Putamen (tissue), 1 donor: Measurements from ENCODE around the gene ANO1.

Experiments used
- DNase-seq: peaks from one replicate; pipeline ENCODE4 v3.0.0-alpha.2; 2016; ENCODE audit warnings: low spot score

ANO1 gene

DNA sequence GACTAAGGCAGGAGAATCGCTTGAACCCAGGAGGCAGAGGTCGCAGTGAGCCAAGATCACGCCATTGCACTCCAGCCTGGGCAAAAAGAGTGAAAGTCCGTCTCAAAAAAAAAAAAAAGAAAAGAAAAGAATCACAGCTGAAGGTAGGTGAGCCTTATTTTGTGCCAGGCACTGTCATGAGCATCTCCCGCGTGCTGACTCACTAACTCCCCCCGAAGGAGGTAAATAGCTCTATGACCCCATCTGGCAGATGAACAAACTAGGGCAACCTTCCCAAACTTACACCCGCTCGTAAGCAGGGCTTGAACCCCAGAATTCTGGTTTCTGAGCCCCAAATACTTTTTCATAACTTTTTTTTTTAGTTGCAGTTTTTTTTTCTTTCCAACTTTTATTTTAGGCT, 60.3 kb downstream of the ANO1 start:
- no peak for DNase-seq

DNA sequence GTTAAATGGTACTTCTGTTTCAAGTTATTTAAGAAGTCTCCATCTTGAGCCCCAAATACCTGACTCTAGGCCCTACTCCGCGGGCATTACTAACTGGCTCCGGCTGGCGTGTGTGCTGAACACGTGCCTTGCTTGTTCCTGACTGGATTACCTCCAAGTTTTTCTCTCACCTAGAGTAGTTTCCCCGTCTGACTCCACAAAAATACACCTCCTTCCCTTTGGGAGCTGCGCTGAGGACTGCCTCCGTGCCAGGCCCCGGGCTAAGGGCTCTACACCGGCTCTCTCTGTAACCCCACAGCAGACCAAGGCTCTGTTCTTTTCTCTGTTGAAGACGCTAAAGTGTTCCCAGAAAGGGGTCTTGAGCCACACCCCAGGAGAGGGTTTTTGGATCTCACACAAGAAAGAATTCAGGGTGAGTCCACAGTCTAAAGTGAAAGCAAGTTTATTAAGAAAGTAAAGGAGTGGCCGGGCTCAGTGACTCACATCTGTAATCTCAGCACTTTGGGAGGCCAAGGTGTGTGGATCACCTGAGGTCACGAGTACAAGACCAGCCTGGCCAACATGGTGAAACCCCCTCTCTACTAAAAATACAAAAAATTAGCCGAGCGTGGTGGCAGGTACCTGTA, 61.8 kb downstream of the ANO1 start:
- DNase-seq = no peak

DNA sequence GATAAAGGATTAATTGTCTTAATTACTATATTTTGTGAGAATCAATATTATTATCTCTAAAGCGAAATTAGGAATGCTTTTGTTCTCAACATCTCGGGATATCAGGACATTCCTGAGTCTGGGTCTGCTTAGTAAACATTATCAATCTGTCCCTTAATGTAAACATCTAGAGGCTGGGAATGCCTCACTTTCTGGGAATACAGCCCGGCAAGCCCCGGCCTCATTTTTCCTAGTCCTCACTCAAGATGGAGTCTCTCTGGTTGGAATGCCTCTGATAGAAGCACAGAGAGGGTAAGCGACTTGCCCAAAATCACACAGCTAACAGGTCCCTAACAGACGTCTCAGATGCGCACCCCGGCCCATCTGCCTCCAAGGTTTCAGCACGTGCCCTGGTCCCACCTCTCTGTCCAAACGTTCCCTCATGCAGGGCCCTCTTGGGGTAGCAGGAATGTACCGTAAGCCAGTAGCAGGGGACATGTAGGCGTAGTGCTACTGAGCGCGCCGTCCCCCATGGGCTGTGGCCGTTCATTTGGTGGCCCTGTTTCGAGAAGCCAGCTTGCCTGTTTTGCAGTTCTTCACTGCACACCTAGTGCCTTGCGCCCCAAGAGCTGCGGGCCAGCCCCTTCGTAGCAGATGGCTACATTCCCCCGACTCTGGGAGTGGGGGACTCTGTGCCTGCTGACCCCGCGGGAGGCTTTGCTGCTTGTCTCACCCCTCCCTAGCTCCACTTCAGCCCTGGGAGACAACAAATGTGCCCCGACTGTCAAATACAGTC, 62.8 kb downstream of the ANO1 start:
- DNase-seq = no peak

DNA sequence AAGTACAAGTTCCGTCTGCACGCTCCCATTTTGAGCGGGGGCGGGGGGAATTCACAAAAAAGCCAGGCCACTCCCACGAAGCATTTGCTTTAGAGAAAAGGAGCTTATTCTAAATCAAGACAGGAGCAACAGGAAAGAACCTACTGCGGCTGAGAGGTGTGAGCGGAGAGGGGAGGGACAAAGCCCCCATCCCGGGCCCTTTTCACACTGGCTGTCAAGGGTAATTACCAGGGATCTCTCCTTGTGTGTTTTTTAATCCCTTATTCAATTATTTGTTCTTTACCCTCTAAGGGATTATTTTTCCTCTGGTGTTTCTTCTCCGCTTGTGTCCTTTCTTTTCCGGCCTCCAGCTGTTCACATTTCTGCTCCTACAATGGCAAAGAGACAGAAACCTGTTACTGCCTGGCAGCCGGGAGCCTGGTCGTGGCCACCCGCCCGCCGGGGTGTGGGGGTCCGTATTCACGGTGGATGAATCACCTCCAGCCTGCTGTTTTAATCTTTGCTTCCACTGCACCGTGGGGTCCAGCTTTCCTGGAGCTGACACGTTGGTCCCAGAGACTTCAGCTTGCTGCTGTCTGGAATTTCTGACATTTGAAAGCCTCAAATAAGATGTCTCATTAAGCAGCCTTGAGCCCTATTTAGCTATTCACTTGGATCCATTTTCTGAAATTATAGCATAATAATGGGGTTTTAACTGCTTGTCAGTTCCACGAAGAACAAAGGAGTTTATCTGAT, 63.5 kb downstream of the ANO1 start:
- DNase-seq = no peak

DNA sequence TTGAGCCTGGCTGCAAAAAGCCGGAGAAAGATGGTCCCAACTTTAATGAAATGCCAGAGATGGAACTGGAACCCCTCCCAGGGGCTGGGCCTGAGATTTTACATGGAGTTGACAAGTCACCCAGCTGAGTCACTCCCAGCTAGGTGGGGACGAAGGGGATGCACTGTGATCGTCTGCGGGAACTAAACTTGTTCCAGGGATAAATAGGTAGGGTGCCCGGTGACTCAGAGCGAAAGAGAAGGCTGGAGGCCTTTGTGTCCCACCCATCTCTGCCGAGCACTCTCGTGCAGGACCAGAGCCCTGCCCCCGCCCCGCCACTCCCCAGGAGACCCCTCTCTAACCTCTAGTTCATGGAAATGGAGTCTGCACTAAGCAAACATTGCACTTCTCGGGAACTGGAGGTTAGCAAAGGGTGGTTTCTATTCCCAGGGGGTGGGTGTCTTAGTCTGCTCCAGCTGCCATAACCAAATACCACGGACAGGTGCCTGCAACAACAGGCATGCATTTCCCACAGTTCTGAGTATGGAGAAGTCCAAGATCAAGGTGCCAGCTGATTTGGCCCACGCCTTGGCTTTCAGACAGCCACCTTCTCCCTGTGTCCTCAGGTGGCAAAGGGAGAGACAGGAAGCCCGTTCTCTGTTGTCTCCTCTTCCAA, 64.2 kb downstream of the ANO1 start:
- no peak for DNase-seq

DNA sequence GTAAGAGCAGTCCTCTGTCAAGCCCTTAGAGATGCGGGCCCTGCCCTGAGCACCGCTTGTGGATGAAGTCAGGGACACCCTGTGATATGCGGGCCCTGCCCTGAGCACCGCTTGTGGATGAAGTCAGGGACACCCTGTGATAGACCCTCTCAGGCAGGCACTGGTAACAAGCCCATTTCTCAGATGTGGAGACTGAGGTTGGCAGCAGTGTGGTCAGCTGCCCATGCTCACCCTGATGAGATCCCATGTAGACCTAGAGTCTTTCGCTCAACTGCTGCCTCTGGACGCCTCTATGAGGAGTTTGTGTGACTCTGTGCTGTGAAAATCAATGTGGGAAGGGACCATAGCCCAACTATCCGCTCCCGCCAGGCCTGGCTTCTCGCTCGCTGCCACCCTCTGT, 66.1 kb downstream of the ANO1 start:
- no peak for DNase-seq

DNA sequence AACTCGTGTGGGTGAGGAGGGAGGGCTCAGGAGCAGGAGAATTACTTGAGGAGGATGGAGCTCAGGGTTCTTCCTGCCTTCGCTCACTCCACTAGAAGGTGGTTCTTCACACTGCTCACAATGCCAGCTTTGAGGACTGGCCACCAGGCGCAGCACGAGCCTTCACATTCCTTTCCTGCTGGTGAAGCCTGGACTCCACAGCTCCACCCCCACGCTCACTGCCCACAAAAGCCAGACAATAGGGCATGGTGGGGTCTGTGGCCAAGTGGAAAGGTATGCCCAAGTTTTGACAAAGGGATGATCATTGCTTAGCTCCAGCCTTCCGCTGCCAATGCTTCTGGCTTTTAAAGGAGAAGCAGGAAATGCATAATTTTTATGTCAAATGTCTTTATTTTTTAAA, 67.0 kb downstream of the ANO1 start:
- DNase-seq = no peak

DNA sequence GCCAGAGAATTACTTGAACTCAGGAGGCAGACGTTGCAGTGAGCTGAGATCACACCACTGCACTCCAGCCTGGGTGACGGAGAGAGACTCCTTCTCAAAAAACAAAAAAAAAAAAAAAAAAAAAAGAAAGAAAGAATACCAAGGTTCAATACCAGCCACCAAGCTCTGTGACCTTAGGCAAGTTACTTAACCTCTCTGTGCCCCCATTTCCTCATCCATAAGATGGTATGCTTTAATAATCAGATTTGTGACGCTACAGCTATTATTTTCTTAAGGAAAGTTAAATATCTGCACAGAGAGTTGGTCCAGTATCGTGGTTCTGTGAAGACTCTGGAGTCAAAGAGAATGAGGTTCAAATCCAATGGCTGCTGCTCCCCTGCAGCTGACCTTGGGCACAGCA, 67.7 kb downstream of the ANO1 start:
- no peak for DNase-seq

DNA sequence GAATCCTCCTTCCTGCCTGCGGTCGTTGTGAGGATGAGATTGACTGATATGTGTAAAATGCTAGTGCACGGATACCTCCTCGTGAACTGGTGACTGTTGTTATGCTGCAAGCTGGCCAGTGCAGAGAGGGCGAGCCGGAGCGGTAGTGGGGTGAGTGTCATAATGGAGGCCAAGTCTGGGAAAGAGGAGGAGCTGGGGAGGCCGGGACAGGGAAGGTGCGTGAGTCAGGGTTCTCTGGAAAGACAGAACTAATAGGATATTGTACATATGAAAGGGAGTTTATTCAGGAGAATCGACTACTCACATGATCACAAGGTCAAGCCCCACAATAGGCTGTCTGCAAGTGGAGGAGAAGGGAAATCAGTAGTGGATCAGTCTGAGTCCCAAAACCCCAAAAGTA, 68.2 kb downstream of the ANO1 start:
- DNase-seq = no peak

DNA sequence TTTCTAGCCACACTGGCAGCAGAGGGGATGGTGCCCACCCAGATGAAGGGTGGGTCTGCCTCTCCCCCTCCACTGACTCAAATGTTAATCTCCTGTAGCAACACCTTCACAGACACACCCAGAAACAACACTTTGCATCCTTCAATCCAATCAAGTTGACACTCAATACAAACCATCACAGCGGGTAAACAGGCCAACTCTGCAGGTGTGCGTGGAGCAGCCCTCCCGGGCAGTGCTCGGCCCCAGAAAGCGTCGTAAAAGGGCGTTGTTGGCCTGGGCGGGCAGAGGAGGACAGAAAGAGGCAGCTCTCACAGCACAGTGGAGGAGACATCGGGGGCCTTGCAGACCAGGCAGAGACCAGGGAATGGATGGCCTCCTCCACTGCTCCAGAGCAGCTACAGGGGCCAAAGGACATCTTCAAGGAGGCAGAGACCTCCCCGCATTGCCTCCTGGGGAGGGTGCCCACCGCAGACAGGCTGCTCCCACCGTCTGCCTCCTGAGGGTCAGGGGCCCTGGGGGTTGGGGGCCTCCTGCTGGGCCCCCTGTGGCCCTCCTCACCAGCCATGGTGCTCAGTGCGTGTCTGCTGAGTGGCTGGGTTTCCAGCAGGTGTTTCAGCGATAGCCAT, 68.9 kb downstream of the ANO1 start:
- no peak for DNase-seq

DNA sequence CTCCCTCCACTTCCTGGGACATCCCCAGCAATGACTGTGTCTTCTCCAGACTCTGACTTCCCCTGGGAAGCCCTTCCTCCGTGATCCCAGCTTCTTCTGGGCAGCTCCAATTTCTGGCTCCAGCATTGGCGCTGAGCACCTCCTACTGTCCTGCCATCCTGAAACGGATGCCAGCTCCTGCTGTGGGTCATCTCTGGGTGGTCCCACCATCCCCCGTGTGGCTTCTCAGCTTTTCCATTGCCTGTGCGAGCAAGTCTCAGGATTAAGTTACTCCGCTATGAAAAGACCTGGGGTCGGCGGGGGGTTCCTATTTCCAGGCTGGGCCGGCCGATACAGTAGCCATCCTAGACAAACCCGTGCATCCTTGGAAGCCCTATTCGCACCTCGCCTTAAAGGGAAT, 69.6 kb downstream of the ANO1 start:
- no peak for DNase-seq

DNA sequence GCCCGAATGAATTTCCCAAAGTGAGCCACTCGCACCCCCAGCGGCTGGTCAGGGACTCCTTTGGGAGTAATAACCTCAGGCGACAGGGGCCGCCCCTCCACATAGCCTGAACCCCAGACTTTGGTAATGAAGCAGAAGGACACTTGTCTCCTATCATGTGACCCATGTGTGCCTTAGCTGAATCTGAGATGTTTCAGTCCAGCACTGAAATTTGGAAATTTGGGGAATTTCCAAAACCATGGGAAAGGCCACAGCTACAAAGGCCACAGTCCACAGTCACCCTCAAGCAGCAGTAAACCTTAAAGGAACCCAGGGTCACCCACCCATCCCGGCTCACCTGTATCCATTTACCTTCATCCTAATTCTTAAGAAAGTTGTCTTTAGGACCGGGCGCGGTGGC, 73.6 kb downstream of the ANO1 start:
- no peak for DNase-seq

DNA sequence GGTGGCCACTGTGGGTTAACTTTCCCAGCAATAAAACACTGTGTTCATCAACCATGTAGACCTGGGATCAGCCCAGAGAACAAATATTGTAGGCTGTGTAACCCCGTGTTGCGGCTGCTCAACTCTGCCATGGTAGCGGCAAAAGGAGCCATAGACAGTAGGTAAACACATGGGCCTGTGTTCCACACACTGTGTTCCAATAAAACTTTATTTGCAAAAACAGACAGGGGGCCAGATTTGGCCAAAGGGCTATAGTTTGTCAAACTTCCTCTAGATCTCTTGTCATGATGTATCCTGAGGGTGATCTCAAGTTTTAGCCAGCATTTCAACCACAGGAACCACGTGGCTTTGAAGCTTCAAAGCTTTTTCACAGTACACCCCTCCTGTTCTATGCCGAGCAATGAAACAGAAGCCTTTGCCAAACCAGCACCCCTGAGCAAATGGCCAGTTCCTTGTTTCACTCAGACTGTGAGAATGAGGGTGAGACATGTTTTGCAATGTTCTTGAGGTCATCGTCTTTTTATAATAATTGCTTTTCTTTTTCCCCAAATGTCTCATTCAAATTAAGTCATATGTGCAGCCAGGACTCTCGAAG, 75.1 kb downstream of the ANO1 start:
- no peak for DNase-seq

DNA sequence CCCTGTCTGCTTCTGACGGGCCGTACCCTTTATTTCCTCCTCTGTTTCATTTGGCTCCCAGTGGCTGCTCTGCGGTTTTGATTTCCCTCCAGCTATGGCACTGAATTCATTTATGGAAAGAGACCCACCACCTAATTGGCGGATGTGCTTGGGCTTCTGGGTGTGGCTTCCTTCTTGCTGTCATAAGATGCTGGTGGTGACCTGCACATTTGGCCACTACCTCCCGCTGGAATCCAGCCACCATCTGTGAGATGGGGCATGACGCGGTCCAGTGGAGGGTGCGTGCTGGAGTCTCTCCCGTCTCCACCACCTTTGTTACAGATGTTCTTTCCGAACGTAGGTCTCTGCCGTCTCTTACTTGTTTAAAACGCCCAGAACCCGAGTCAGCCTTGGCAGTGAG, 77.3 kb downstream of the ANO1 start:
- no peak for DNase-seq

DNA sequence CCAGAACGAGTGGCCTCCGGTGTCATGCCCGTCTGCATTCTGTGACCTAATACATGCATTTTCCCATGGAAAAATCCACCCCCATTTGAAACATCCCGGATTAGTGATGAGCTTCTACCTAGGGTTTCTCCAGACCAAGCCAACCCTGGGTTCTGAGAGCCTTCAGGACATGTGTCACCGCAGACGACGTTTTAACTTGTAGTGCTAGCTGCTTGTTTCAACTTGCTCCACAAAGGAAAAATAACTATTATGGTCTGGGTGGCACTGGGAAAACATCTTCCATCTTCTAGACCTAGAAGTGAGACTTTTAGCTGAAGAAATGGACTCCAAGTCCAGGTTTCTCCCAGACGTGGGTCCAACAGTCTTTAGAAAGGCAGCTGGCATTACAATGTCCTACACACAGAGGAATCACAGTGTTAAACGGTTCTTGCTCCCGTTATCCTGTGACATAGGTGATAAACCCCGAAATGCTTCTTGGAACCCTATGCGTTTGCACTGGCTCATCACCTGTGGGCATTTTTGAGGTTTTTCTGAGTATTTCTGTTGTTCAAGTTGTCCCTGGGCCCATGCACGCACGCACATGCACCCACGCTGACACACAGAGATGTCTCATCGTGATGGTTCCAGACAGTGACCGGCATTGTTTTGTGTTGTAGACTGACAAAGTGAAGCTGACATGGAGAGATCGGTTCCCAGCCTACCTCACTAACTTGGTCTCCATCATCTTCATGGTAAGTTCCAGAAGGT, 78.3 kb downstream of the ANO1 start:
- DNase-seq = no peak

DNA sequence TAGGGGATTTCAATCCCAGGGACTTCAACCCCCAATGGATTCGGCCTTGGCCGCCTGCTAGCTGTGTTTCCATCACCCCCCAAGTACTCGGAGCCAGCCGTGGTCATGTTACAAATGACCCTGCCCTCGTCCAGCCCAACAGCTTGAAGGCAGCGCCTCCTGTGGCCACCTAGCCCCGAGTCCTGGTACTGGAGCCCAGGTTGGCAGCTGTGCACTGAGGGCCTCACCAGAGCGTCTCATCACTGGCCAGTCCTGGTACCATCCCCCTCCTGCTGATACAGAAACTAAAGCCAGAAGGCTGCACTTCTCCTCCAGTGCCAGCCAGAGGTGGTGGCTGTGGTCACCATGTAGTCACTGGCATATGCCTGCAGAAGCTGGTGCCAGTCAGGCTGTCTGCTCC, 80.1 kb downstream of the ANO1 start:
- no peak for DNase-seq

DNA sequence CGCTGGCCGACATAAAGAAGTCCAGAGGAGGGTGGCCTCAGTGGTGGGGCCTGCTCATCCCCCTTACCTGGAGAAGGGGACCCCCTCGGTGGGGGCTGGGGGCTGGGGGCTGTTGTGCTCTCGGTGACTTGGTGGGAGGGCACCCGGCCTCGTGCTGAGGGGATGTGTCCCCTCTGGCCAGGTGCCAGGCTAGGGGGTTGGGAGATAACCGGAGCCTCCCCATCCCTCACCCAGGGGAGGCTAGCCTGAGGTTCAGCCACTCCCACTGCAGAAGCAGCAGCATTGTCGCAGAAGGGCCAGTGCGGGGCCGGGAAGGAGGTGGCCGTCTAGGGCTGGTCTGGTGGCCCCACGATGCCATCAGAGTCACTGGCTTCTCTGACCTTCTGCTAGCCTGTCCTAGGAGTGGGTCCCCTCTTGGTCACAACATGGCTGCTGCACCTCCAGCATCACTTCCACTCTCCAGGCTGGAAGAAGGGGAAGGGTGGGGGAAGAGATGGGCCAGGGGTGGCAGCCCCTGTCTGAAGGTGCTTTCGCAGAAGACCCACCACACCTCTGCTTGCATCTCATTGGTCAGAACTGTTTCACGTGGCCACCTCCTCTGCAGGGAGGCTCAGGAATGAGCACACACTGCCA, 80.8 kb downstream of the ANO1 start:
- no peak for DNase-seq

DNA sequence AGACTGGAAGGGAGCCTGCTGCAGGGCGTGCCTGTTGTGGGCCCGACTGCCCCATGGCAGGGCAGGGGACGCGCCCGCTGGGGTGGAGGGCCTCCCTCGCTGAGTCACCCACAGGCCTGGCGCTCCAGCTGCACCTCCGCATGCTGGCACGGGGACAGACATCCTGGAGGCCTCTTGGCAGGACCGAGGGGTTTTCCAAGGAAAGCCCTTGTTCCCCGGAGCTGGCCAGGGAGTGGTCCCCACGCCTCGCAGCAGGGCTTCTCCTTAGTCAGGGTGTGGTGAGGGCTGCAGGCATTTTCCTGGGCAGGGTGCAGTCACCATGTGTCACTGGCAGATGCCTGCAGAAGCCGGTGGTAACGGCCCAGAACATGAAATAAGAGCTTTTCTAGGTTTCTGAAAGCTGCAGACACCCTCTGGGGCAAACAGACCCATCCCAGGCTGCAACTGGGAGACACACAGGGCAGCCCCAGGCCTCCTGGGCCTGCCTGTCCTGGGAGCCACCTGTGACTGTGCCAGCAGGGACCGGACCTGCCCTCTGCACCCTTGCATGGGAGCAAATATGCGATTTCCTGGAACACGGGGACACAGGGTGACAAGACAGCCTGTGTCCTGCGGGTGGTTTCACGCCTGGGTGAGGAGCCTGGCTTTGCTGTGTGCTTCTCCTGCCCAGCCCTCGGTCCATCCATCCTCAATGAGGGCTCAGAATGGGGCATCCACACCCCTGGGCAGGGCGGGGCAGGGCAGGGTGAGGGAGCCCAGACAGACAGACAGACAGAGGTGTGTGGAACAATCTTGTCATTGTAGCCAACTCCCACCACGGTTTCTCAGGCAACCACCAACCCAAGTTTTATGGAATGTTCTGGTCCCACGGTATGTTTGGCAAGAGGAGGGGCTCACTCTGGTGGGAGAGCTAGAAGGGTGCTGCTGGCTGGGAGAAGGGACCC, 81.8 kb downstream of the ANO1 start:
- no peak for DNase-seq

DNA sequence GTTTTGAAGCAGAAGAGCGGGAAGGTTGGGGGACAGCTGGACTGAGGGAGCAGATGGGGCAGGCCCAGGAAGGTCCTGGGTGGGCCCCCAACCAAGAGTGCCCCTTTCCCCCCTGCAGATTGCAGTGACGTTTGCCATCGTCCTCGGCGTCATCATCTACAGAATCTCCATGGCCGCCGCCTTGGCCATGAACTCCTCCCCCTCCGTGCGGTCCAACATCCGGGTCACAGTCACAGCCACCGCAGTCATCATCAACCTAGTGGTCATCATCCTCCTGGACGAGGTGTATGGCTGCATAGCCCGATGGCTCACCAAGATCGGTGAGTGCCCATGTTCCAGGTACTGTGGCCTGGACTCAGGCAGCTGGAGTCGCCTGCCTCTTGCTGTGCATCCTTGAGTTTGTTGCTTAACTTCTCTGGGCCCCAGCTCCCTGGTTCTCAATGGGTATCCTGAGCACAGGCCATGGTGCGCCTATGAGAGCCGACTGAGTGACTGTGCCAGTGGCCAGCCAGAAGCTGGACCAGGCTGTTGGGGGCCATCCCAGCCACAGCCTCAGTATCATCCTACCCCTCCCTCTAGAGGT, 83.0 kb downstream of the ANO1 start:
- no peak for DNase-seq
